ENCODE measurements around the gene MCM3AP.
A peak's percentile ranks its signal among the peaks of the same experiment; 100 is the strongest.

Gene MCM3AP

GRCh38 chr21:46214478-46215340 lies 70.7 kb downstream of the MCM3AP start:
- TF ChIP-seq Cebpa-rat (IDR thresholded peaks at IDR 0.05), result no peak
- H3K9ac ChIP-seq, result no peak overlapping the region
- H4K20me1 ChIP-seq, result peaks cover 15% of the 10 kb centered on the region
- H3K27ac ChIP-seq, result no peak overlapping the region
- peaks cover 34% of the 10 kb centered on the region for H3K36me3 ChIP-seq
- H3K4me1 ChIP-seq, result peaks cover 32% of the 10 kb centered on the region
- no peaks in the 10 kb centered on the region for H3K9me3 ChIP-seq
- H3K4me2 ChIP-seq, result no peak overlapping the region
- H3K27me3 ChIP-seq, result no peaks in the 10 kb centered on the region
- no peak overlapping the region for H3K4me3 ChIP-seq

- TF ChIP-seq Cebpa-rat (IDR thresholded peaks at IDR 0.05), result no peak
- Histone ChIP-seq H4K20me1 (peaks cover 11% of the 10 kb centered on the region; the same call in 1 of the 2 replicates), H3K4me2 (no peak overlapping the region), H3K9me3 (no peaks in the 10 kb centered on the region), H3K9ac (no peak overlapping the region), H3K27me3 (no peaks in the 10 kb centered on the region), H3K27ac (no peak overlapping the region), H3K36me3 (peaks cover 34% of the 10 kb centered on the region), H3K4me1 (peaks cover 26% of the 10 kb centered on the region), H3K4me3 (no peak overlapping the region)
These were observed 71.7 kb downstream of the MCM3AP start for GRCh38 chr21:46213620-46214286.

GRCh38 chr21:46212721-46213484 lies 72.5 kb downstream of the MCM3AP start:
- H3K27ac ChIP-seq, result no peak overlapping the region
- H4K20me1 ChIP-seq, result peaks cover 11% of the 10 kb centered on the region; the same call in 1 of the 2 replicates
- no peaks in the 10 kb centered on the region for H3K27me3 ChIP-seq
- H3K4me1 ChIP-seq, result peaks cover 34% of the 10 kb centered on the region
- H3K4me2 ChIP-seq, result no peak overlapping the region
- peaks cover 34% of the 10 kb centered on the region for H3K36me3 ChIP-seq
- no peak overlapping the region for H3K9ac ChIP-seq
- no peaks in the 10 kb centered on the region for H3K9me3 ChIP-seq
- TF ChIP-seq Cebpa-rat (IDR thresholded peaks at IDR 0.05), result no peak
- no peak overlapping the region for H3K4me3 ChIP-seq

- Histone ChIP-seq H3K36me3 (peaks cover 34% of the 10 kb centered on the region), H4K20me1 (peaks cover 11% of the 10 kb centered on the region; the same call in 1 of the 2 replicates), H3K4me1 (peaks cover 35% of the 10 kb centered on the region), H3K9ac (no peak overlapping the region), H3K9me3 (no peaks in the 10 kb centered on the region), H3K4me3 (no peak overlapping the region), H3K4me2 (no peak overlapping the region), H3K27me3 (no peaks in the 10 kb centered on the region), H3K27ac (no peak overlapping the region)
- TF ChIP-seq Cebpa-rat (IDR thresholded peaks at IDR 0.05), result no peak
These were observed 73.4 kb downstream of the MCM3AP start for GRCh38 chr21:46211786-46212720.

GRCh38 chr21:46211376-46211775 lies 74.0 kb downstream of the MCM3AP start:
- Histone ChIP-seq H3K9me3 (no peaks in the 10 kb centered on the region), H3K4me3 (no peak overlapping the region), H3K36me3 (peaks cover 34% of the 10 kb centered on the region), H3K4me1 (peaks cover 36% of the 10 kb centered on the region), H3K27ac (no peak overlapping the region), H3K9ac (no peak overlapping the region), H4K20me1 (peaks cover 11% of the 10 kb centered on the region; the same call in 1 of the 2 replicates), H3K4me2 (no peak overlapping the region), H3K27me3 (no peaks in the 10 kb centered on the region)
- no peak for TF ChIP-seq Cebpa-rat (IDR thresholded peaks at IDR 0.05)

GRCh38 chr21:46210378-46211136 lies 74.9 kb downstream of the MCM3AP start:
- no peaks in the 10 kb centered on the region for H3K9me3 ChIP-seq
- peaks cover 11% of the 10 kb centered on the region; the same call in 1 of the 2 replicates for H4K20me1 ChIP-seq
- H3K4me3 ChIP-seq, result no peak overlapping the region
- peaks cover 45% of the 10 kb centered on the region for H3K4me1 ChIP-seq
- H3K9ac ChIP-seq, result 0 out of 2 replicates have a peak overlapping the region, but pooled peaks have one; percentile 7
- no peak overlapping the region for H3K4me2 ChIP-seq
- H3K36me3 ChIP-seq, result peaks cover 34% of the 10 kb centered on the region
- H3K27me3 ChIP-seq, result no peaks in the 10 kb centered on the region
- peak overlapping the region; percentile 22; the same call in 1 of the 2 replicates for H3K27ac ChIP-seq
- TF ChIP-seq Cebpa-rat (IDR thresholded peaks at IDR 0.05), result no peak

- Histone ChIP-seq H3K9me3 (no peaks in the 10 kb centered on the region), H4K20me1 (peaks cover 5% of the 10 kb centered on the region; the same call in 1 of the 2 replicates), H3K36me3 (peaks cover 41% of the 10 kb centered on the region), H3K4me2 (peak overlapping the region; percentile 83), H3K27me3 (no peaks in the 10 kb centered on the region), H3K27ac (peak overlapping the region; percentile 60; the same call in 1 of the 2 replicates), H3K9ac (no peak overlapping the region), H3K4me1 (peaks cover 52% of the 10 kb centered on the region), H3K4me3 (no peak overlapping the region)
- TF ChIP-seq Cebpa-rat (IDR thresholded peaks at IDR 0.05), result no peak
These were observed 76.4 kb downstream of the MCM3AP start for GRCh38 chr21:46208761-46209721.
